Activated CD4-positive, CD25-positive, alpha-beta regulatory T cell treated with anti-CD3 and anti-CD28 coated beads, Interleukin-2, amount 50 U/mL, for 72 hours (primary cell): Measurements from ENCODE around the gene TRA2B.
"Not testable (repeated sequence)": the region's sequence is repeated elsewhere in the genome, so short reads cannot be mapped to it uniquely, and the experiment has no call there.

Source experiments
- DNase-seq: peaks from one replicate; pipeline ENCODE4 v3.0.0; 2021

The TRA2B gene

DNA sequence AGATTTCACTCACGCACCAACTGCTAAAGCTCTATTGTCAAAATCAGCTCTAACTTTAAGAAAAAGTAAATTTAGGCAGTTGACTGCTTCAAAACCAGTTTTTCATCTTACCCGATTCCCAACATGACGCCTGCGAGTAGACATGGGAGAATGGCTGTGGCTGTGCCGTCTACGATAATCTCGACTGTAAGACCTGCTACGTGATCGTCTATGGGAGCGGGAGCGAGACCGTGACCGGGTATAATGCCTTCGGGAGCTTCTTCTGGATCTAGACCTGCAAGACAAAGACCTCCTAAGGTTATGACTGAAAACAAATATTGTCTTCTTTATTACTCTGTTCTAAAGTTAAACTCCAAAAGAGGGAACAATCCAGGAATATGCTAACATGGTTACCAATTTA, 12.5 kb downstream of the TRA2B start:
- no peak for DNase-seq

DNA sequence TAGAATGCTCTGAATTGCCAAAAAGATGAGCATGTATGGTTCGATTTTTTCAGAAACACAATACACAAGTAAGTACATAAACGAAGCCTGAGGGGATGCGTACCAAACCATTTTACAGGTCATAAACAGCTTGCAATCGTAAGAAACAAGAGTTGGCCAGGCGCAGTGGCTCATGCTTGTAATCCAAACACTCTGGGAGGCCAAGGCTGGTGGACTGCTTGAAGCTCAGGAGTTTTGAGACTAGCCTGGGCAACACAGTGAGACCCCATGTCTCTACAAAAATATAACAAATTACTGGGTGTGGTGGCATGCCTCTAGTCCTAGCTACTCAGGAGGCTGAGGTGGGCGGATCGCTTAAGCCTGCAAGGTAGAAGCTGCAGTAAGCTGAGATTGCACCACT, 13.4 kb downstream of the TRA2B start:
- no peak for DNase-seq

DNA sequence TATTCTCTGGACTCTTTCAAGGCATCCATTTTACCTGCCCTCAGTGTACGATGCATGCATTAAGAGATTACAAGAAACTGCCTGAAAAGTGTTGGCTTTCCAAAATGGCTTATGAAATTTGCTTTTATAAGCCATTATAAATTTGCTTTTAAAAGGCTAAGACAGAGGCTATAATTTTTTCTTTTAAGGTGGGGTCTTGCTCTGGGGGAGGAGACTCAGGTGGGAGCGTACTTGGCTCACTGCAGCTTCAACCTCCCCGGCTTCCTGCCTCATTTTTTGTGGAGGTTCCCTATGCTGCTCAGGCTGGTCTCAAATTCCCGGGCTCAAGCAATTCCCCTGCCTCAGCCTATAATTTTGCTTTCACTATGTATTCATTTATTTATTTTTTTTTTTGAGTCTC, 17.6 kb downstream of the TRA2B start:
- DNase-seq = no peak

DNA sequence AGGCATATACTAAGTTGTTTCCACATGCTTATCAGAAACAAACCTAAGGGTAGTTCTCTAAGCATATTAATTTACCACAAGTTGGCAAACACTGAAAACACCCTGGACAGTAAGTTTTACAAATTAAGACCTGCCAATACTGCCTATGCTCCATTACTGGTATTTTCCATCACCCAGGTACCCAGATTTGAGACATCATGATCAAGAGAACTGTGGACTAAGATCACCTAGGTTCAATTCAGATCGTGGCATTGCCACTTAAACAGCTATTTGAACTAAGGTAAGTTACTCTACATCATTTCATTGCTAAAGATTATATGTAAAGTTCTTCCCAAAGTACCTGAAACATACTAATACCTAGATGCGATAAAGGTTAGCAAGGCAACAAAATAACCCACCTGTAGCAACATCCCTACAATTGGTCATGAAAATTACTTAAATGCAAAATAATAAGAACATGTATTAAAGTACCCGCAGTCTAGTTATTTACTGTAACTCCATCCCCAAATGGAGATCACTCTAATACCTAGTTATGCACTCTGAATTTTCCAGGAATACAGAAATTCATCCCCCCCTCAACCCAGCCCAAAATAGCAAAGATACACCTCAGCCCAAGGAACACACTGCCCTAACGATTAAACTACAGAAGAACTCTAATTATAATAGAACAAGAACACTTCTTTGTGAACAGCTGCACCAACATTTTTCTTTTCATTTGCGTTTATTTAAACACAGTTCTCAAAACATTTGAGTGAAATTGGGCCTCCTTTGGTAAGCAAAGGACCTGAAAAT, 21.6 kb downstream of the TRA2B start:
- DNase-seq = no peak

GRCh38 chr3:185915642-185916041, 22.2 kb downstream of the TRA2B start:
- DNase-seq = no peak

- DNase-seq = no peak
Measured at GRCh38 chr3:185914911-185915629, 22.7 kb downstream of the TRA2B start.

DNA sequence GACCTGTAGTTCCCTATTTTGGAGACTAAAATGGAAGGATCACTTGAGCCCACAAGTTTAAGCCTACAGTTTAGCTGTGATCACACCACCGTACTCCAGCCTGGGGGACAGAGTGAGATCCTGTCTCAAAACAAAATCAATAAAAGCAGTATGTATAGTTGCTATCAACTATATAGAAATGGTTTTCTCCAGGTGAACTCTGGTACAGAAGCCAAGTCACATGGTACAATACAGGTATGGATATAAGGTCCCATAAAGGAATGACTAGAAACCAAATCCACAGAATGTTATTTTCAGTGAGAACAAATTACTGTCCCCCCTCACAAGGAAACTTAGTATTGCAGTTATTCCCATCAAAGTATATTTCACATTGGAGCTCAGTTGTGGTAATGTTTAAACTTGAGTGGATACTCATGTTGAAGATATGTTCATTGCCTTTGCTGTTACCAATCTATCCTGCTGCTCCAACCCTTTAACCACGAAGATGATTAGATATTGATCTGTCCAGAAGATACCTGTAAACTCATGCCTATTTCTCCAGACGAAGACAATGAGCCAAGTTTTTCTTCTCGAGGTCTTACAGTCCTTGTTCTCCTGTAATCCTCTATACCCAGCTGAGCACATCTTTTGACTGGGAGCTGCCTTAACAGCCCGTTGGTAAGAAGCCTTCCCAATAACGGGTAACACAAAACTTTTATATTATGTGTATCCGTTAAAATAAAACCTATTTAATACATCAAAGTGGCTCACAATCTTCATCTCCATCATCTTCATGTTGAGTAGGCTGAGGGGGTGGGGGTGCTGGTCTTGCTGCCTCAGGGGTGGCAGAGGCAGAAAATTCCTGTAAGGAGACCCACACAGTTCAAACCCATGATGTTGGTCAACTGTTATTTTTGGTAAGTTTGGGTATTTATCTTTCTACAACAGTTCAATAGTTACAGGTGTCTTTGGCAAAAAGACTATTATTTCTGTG, 24.6 kb downstream of the TRA2B start:
- no peak for DNase-seq

GRCh38 chr3:185912512-185912911, 25.3 kb downstream of the TRA2B start:
- DNase-seq = no peak

DNA sequence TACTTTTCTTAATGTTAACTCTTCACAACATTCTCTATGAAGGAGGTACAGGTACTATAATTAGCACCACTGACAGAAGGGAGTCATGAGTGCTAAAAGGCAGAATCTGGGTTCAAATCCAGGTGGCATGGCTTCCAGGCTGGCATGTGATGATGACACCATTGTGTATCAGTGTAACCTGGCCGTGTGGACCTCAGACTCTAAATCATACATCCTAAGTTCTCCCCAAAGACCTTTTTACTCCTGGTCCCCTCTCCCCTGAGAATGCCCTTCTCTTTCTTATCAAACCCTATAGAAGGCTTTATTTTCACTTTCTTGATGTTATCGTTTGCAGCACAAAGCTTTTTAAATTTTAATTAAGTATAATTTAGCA, 26.8 kb downstream of the TRA2B start:
- not testable (repeated sequence) for DNase-seq

DNA sequence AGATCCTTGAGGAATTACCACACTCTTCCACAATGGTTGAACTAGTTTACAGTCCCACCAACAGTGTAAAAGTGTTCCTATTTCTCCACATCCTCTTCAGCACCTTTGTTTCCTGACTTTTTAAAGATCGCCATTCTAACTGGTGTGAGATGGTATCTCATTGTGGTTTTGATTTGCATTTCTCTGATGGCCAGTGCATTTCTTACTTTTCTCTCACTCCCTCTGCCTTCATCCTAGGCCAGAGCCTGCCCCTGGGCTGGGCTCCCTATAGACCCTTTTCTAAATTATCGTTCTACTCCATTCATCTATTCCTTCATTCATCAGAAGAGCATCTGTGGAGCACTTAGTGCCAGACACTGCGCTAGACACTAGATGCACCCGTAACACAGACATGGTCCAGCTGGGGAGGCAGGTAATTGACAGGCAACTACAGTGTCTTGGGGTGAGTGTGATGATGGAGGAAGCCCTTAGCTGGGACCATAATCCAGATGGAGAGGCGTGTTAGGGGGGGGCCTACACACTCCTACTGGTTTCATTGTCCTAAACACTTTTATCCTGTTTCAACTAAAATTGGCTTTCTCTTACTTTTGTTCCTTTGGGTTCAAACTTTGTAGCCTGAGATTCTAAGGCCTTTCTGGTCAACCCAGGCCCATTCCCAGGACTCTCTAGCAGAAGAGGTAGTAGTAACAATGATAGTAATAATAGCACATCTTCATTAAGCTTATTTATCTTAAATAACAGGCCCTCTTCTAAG, 27.3 kb downstream of the TRA2B start:
- DNase-seq = not testable (repeated sequence)

DNA sequence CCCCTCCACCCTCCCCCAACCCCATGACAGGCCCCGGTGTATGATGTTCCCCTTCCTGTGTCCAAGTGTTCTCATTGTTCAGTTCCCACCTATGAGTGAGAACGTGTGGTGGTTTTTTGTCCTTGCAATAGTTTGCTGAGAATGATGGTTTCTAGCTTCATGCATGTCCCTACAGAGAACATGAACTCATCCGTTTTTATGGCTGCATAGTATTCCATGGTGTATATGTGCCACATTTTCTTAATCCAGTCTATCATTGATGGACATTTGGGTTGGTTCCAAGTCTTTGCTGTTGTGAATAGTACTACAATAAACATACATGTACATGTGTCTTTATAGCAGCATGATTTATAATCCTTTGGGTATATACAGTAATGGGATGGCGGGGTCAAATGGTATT, 27.9 kb downstream of the TRA2B start:
- DNase-seq = not testable (repeated sequence)

DNA sequence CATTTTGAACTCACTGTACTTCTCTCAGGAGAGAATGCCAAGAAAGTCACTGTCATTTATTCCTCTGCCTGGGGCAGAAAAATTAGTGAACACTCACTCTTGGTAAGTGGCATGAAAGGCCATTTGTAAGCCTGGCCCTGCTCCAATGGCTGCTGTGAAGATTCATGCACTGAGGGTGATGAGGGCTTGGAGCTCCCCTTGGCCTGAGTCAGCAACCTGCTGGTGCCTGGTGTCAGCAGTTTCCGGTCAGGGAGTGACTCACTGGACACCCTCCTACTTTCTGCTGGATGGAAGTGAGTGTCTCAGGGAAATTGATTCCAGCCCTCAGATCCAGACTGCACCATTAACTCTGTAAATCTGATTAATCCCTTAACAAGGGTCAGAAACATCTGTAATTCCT, 37.6 kb downstream of the TRA2B start:
- no peak for DNase-seq

GRCh38 chr3:185896636-185897035, 41.2 kb downstream of the TRA2B start:
- DNase-seq = no peak

DNA sequence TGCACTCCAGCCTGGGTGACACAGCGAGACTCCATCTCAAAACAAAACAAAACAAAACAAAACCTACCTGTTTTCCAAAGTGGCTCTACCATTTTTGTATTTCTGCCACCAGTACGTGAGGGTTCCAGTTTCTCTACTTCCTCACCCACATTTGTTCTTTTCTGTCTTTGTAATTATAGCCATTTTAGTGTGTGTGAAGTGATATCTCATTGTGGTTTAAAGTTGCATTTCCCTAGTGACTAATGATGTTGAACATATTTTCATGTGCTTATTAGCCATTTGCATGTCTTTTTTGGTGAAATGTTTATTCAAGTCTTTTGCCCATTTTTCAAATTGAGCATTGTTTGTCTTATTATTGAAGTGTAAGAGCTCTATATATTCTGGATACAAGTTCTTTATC, 50.7 kb downstream of the TRA2B start:
- DNase-seq = no peak

DNA sequence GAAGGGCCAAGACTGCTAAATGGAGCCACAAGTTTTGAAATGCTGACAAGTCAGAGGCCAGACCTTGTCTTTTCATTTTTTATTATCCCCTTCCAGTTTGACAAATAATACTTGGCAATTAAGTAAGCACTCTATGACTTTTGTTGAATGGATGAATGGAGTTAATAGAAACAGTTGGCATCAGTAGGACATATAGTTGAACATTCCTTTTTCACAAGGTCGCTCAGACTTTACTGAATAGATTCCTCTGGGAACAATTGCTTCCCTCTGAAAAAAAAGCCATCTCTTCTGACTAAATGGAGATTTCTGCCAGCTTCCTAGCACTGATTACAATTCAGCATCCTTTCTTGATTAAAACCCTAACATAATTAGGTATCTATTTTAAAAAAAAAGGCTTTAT, 53.2 kb downstream of the TRA2B start:
- no peak for DNase-seq

DNA sequence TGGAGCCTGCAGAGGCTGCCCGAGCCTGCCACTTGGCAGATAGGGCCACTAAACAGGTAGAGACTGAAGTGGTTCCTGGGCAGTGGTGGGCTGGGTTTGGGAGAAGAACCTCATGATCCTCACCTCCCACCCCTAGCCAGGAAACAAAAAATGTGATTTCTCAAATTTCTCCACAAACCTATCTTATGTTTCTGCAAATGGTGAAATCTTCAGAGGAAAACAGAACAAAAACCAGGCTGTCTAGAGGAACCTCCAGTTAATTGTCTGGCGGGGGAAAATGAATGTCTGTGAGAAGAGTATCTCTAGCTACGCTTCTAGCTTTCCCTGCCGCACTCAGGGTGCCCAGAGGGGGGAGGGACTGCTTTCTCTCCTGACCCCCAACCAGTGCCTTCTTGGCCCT, 55.9 kb downstream of the TRA2B start:
- no peak for DNase-seq

DNA sequence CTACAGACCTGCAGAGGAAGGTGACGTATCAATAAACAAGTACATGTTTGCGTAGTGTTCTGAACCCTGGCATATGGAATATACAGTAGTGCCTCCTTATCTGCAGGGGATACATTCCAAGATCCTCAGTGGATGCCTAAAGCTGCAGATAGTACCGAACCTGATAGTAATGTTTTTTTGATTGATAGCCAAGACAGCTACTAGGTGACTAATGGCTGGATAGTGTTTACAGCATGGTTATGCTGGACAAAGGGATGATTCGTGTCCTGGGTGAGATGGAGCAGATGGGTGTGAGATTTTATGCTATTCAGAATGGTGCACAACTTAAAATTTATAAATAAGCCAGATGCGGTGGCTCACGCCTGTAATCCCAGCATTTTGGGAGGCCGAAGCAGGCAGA, 57.2 kb downstream of the TRA2B start:
- no peak for DNase-seq

GRCh38 chr3:185878920-185879319, 58.9 kb downstream of the TRA2B start:
- DNase-seq = no peak

- DNase-seq = no peak
Measured at GRCh38 chr3:185874119-185874518, 63.7 kb downstream of the TRA2B start.

- DNase-seq = no peak
Measured at GRCh38 chr3:185867650-185868049, 70.2 kb downstream of the TRA2B start.

DNA sequence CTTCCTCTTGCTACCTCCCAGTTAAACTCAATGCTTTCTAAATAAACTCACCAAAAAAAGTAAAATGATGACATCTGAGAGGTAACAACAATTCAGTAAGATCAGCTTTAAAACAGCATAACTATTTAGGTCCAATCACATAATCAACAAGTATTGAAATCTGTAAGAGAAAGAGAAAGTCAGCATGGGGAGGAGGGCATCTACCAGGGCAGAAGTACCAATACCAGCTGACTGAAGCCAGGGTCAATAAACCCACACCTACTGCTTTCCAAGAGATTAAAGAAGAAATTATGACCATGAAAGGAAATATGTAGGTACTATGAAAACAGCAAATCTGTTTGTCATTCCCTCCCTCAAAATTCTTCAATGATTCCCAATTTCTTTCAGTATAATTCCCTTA, 70.8 kb downstream of the TRA2B start:
- no peak for DNase-seq

DNA sequence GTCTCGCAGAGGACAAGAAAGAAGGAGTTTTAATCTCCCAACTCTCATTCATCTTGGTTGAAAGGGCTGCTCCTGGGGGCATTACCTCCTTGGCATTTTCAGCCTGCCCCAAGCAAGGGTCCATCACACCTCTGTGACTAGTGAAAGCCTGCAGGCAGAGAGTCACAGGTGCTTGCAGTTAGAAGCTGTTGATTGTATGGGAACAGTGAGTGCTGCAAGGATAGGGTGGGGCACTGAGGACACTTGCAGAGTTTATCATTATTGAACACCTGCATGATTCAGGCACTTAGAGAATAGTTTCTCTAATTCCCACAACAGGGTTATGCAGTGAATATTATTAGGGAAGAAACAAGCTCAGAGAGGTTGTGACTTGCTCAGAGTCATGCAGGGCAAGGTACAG, 71.3 kb downstream of the TRA2B start:
- no peak for DNase-seq
